ENCODE data around the gene ZNF487.

GRCh38 chr10:43421519-43421918 lies 15.4 kb upstream of the ZNF487 start:
- TF ChIP-seq, protein P1, sequence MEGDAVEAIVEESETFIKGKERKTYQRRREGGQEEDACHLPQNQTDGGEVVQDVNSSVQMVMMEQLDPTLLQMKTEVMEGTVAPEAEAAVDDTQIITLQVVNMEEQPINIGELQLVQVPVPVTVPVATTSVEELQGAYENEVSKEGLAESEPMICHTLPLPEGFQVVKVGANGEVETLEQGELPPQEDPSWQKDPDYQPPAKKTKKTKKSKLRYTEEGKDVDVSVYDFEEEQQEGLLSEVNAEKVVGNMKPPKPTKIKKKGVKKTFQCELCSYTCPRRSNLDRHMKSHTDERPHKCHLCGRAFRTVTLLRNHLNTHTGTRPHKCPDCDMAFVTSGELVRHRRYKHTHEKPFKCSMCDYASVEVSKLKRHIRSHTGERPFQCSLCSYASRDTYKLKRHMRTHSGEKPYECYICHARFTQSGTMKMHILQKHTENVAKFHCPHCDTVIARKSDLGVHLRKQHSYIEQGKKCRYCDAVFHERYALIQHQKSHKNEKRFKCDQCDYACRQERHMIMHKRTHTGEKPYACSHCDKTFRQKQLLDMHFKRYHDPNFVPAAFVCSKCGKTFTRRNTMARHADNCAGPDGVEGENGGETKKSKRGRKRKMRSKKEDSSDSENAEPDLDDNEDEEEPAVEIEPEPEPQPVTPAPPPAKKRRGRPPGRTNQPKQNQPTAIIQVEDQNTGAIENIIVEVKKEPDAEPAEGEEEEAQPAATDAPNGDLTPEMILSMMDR (IDR thresholded peaks at IDR 0.05), result no peak
- no peak for TF ChIP-seq ZFX (IDR thresholded peaks at IDR 0.05; ENCODE audit: borderline replicate concordance)

Measured in 22Rv1 (cell line).